Astrocyte (in vitro differentiated cells and primary cell): ENCODE data around the gene NDUFAF8.

Experiments
- EZH2 ChIP-seq: IDR thresholded peaks from 2 replicates; pipeline ENCODE4 v1.6.1; 2012; ENCODE audit warnings: mild to moderate bottlenecking, low read length, inconsistent platforms; ENCODE audit not compliant: insufficient read depth
- TF ChIP-seq, protein P1 (sequence below): IDR thresholded peaks from 2 replicates; pipeline ENCODE4 v1.5.1; 2011; ENCODE audit warnings: low read depth, mild to moderate bottlenecking, inconsistent platforms, low read length, moderate library complexity; ENCODE audit not compliant: insufficient read depth

DNA sequence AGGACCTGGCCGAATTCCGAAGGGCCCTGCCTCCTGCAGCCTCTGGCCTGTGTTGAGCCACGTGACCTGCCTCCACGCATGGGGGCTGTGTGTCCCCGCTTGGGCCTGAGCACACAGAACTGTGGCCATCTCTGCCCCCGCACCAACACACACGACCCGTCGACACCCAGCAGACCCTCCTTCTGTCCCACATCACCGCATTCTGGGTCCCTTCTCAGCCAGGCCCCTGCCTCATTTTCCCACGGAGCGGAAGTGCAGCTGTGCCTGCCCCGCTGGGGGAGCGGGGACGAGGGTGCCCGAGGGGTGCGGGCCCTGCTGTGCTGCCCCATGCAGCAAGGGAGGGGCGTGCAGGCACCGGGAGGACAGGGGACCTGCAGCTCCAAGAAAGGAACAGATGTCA lies 18.4 kb downstream of the NDUFAF8 start:
- TF ChIP-seq, protein P1, sequence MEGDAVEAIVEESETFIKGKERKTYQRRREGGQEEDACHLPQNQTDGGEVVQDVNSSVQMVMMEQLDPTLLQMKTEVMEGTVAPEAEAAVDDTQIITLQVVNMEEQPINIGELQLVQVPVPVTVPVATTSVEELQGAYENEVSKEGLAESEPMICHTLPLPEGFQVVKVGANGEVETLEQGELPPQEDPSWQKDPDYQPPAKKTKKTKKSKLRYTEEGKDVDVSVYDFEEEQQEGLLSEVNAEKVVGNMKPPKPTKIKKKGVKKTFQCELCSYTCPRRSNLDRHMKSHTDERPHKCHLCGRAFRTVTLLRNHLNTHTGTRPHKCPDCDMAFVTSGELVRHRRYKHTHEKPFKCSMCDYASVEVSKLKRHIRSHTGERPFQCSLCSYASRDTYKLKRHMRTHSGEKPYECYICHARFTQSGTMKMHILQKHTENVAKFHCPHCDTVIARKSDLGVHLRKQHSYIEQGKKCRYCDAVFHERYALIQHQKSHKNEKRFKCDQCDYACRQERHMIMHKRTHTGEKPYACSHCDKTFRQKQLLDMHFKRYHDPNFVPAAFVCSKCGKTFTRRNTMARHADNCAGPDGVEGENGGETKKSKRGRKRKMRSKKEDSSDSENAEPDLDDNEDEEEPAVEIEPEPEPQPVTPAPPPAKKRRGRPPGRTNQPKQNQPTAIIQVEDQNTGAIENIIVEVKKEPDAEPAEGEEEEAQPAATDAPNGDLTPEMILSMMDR = no peak
- no peak for TF ChIP-seq EZH2
